NCI-H226 (cell line): ENCODE results near the gene LRRC75B.
"Not testable (repeated sequence)": the region's sequence is repeated elsewhere in the genome, so short reads cannot be mapped to it uniquely, and the experiment has no call there.

Experiments used
- DNase-seq: peaks from one replicate; pipeline ENCODE4 v3.0.0-alpha.2; 2015

The LRRC75B gene

GRCh38 chr22:24602105-24602749, 9.4 kb upstream of the LRRC75B start:
- not testable (repeated sequence) for DNase-seq

- no peak for DNase-seq
Observed at GRCh38 chr22:24601217-24602104, 8.6 kb upstream of the LRRC75B start.

- DNase-seq, result not testable (repeated sequence)
Observed at GRCh38 chr22:24599958-24600715, 7.3 kb upstream of the LRRC75B start.

GRCh38 chr22:24599514-24599913, 6.6 kb upstream of the LRRC75B start:
- DNase-seq, result no peak

GRCh38 chr22:24597076-24597475, 4.2 kb upstream of the LRRC75B start:
- DNase-seq, result not testable (repeated sequence)

- DNase-seq, result no peak
Observed at GRCh38 chr22:24595863-24596262, 3.0 kb upstream of the LRRC75B start.

GRCh38 chr22:24595228-24595627, 2.4 kb upstream of the LRRC75B start:
- DNase-seq, result no peak

GRCh38 chr22:24594569-24595120, 1.8 kb upstream of the LRRC75B start:
- no peak for DNase-seq

- DNase-seq, result no peak
Observed at GRCh38 chr22:24593836-24594568, 1.1 kb upstream of the LRRC75B start.

GRCh38 chr22:24593559-24593835, 624 bp upstream of the LRRC75B start:
- not testable (repeated sequence) for DNase-seq

- no peak for DNase-seq
Observed at GRCh38 chr22:24592058-24592850, 619 bp downstream of the LRRC75B start.

GRCh38 chr22:24591286-24591830, 1.5 kb downstream of the LRRC75B start:
- DNase-seq, result no peak

- no peak for DNase-seq
Observed at GRCh38 chr22:24590596-24591173, 2.2 kb downstream of the LRRC75B start.

- DNase-seq, result no peak
Observed at GRCh38 chr22:24589518-24590030, 3.3 kb downstream of the LRRC75B start.

- no peak for DNase-seq
Observed at GRCh38 chr22:24588757-24589481, 4.0 kb downstream of the LRRC75B start.

- no peak for DNase-seq
Observed at GRCh38 chr22:24588381-24588756, 4.5 kb downstream of the LRRC75B start.

- no peak for DNase-seq
Observed at GRCh38 chr22:24587948-24588347, 4.9 kb downstream of the LRRC75B start.

- no peak for DNase-seq
Observed at GRCh38 chr22:24587251-24587650, 5.6 kb downstream of the LRRC75B start.

- DNase-seq, result no peak
Observed at GRCh38 chr22:24585927-24586546, 6.8 kb downstream of the LRRC75B start.

GRCh38 chr22:24585461-24585860, 7.4 kb downstream of the LRRC75B start:
- no peak for DNase-seq
